ENCODE results near the gene PDE7B. TPM values are rescaled to one million over a fixed set of nuclear protein-coding genes. Genes with fewer than 3 reads are reported as not detected.
"Not testable (repeated sequence)": the region's sequence is repeated elsewhere in the genome, so short reads cannot be mapped to it uniquely, and the experiment has no call there.

PDE7B gene
- total RNA-seq, 1 donor from 2014 or later: 14.6 TPM

DNA sequence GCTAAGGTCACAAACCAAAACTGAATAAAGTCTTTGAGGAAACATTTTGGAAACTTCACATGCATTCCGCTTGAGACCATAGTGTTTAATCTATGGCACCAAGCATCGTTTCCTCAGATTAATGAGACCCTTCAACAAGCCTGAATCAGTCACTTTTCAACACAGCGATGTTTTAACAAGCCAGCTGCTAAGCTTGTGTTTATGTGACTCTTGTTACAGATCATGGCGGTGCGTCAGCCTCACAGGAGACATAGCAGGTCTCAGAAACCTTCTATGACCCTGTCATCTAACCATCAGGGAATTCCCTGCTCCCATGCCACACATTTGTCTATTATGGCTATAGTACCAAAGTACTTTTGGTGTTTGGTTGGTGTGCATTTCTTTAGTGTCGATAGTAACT, 341.4 kb downstream of the PDE7B start:
- peak; percentile 33 for DNase-seq

DNA sequence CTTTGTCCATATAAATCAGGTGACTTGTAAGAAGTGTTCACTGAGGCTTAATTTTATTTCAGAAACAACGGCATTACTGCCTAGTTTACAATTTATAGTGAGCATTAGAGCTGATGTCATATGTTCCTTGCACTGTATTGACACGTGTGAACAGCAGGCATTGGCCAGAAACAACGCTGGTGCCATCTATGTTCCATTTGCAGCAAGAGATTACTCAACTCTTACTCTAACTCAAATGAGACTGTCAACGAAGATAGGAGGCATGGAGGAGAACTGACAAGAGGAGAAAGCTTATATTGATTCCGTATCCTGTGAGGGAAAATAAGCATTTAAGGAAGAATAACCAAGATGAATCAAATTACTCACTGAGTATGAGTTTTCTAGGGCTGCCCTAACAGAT, 350.2 kb downstream of the PDE7B start:
- DNase-seq: peak; percentile 18

DNA sequence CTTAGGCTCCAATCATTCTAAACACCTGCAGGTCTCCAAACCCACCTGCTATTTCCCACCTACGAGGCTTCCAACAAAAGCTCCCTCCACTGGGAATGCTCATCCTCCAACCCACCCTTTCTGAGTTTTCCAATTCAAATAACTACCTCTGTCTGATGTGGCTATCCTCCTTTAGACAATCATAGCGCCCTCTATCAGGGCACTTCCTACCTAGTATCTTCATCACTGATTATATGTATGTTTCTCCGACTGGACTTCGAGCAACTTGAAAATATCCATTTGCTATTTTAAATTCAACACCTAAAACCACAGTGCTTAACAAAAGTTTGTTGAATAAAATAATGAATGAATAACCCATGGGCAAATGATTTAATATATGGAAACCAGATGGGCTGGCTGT, 357.3 kb downstream of the PDE7B start:
- no peak for DNase-seq

DNA sequence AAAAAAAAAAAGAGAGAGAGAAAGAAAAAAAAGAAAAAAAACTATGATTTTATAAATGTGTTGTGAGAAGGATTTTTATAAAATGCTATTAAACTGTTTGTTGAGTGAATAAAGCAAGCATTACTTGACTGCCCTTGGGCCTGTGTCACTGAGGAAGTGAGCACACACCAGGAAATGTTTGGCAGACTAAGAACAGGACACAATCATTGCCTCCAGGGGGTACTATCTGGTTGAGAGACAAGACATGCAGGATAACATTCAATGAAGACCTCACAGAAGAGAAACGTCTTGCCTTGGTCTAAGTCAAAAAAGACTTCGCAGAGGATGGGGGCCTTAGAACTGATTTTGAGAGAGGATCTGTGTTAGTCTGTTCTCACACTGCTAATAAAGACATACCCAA, 358.0 kb downstream of the PDE7B start:
- DNase-seq: no peak

DNA sequence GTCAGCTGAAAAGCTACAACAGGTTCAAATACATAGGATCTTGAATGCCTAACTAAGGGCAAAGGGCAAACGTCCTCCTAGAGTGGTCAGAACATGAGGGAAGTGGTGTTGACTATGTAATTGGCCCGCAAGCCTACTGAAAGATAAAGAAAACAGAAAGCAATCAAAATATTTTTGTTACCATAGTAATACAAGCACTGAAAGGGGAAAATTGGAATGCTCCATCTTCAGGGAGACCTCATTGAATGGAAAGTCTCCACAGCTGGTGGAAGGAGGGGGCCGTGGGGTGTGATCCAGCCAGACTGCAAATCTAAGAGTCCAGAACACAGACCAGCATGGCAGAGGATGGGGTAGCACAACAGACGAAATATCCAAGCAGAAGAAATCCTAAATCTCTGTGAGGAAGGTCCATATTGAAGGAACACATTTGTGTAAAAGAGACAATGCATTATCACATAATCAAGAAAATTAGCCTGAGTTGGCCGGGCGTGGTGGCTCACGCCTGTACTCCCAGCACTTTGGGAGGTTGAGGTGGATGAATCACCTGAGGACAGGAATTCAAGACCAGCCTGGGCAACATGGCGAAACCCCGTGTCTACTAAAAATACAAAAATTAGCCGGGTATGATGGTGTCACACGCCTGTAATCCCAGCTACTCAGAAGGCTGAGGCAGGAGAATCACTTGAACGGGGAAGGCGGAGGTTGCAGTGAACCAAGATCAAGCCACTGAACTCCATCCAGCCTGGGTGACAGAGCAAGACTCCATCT, 359.1 kb downstream of the PDE7B start:
- DNase-seq: no peak

DNA sequence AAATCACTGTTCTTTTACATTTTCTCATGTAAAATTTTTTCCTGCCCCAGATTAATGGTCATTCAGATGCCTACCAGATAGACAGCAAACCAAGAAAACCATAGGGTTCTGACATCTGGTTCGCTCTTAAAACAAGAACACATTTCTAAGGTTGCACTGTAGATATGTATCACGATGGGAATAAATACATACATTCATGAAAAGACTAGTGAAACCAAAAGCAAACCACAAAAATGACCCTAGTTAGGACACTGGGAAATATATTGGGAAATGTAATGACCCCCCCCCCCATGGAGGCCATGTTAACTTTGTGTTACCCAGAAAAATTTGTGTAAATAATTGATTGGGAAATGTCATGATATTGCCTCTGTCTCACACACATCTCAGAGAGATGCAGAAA, 361.1 kb downstream of the PDE7B start:
- no peak for DNase-seq

DNA sequence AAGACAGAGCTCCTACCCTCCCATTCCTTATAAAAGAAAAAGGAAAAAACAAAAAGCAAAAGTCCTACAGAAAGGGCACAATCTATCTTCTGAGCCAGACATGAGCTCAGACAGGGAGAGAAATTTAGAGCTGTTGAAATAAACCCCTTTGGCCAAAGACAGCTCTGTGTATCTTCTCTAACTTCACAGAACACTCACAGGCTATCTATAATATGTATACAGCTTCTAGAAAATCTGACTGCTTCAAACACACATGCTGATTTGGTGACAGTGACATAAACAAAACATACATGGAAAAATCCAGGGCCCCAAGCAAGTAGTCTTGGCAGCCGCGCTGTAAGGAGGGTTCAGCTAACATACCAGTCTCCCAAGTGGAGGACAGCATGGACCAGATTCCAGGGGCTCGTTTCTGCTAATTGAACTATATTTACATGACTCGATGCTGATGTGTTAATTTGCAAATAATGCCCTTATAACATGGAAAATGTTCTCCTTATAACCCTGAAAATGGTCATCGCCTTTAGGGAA, 361.6 kb downstream of the PDE7B start:
- no peak for DNase-seq

DNA sequence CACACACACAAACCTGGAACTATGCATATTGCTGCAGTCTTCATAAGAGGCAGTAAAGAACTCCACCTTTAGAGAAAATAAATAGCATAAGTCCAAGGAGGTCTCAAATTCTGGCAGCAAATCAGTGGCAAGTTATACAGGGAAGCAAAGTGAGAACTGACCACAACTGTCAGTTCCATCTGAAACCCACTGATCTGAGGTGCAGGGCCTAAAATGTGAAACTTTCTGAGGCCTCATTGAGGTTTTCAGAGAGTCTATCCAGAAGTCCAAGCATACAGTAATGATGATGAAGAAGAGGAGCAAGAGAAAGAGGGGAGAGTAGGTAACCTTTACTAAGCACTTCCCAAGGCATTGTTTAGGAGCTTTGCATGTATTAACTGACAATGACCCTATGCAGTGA, 362.4 kb downstream of the PDE7B start:
- no peak for DNase-seq

DNA sequence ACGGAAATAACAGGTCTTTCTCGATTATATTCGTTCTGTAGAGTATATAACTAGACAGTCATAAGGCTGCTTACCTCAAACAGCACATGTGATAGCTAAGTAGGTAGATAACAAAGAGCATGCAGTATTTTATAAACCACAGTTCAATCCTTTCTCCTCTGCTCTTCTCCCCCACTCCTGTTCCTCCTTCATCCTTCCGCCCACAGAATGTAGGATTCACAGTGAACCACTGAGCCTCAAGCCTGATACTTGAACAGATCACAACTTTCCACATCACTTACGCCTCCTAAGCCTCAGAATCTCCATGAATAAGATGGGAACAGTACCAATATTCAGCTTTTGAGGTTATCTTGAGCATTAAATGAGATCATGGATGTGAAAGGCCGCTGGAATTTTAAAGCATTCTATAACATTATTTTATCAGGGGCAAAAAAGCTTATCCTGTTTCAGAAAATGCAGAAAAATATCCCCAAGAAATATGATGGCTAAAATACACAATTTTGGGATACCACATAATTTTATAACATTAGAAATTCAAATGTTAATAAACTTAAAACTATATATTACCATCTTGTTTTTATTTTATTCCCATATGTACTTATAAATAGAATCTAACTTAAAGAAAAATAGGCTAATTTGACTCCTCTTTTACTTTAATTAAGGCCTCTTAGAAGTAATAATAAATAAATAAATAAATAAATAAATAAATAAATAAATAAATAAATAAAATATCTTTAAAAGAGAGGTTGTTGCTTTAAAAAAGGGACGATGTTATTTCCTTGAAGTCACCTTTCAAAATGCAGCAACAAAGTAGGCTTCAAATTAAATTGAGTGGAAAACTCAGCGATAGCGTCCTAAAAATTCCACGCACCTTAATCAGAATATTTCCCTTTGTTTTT, 365.3 kb downstream of the PDE7B start:
- no peak for DNase-seq

DNA sequence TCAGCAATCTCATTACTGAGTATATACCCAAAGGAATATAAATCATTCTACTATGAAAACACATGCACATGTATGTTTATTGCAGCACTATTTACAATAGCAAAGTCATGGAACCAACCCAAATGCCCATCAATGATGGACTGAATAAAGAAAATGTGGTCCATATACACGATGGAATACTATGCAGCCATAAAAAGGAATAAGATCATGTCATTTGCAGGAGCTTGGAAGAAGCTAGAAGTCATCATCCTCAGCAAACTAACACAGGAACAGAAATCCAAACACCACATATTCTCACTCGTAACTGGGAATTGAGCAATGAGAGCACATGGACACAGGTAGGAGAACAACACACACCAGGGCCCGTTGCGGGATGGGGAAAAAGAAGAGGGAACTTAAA, 373.5 kb downstream of the PDE7B start:
- not testable (repeated sequence) for DNase-seq

DNA sequence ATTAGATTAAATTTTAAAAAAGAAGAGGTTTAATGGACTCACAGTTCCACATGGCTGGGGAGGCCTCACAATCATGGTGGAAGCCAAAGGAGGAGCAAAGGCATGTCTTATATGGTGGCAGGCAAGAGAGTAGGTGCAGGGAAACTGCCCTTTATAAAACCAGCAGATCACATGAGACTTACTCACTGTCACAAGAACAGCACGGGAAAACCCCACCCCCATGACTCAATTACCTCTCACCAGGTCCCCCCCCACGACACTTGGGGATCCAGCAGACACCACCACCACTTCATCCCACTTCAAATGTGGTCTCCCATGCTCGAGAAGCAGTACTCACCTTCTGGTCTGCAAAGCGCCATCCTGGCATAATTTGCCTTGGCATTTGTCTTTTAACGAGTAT, 374.0 kb downstream of the PDE7B start:
- no peak for DNase-seq

DNA sequence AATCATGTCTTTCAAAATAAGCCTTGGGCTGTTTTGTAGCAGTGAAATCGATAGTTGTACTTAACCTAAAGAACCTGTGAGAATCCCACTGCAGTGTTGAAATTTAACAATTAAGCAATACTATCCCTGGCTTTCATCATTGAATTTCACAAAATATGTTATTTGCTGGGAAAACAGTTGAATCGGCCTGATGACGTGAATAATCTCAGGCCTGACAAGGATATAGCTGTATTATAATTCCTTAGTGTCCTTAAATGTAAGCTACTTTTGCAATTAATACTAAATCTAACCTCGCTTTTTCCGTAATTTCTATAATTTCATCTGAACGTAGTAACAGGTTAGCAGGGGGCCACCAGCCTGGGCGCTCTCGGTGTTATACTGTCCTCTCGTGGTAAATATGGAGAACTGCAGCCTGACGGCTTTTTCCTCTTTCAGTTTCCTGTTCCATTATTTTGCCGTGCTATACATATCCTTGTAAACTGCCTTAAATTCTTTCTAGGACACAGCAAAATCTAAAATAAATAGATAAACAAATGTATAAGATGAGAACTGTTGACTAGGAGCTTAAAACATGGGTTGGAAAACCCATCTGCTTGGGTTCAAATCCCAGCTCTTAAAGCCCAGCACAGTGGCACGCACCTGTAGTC, 374.6 kb downstream of the PDE7B start:
- DNase-seq: peak; percentile 80

DNA sequence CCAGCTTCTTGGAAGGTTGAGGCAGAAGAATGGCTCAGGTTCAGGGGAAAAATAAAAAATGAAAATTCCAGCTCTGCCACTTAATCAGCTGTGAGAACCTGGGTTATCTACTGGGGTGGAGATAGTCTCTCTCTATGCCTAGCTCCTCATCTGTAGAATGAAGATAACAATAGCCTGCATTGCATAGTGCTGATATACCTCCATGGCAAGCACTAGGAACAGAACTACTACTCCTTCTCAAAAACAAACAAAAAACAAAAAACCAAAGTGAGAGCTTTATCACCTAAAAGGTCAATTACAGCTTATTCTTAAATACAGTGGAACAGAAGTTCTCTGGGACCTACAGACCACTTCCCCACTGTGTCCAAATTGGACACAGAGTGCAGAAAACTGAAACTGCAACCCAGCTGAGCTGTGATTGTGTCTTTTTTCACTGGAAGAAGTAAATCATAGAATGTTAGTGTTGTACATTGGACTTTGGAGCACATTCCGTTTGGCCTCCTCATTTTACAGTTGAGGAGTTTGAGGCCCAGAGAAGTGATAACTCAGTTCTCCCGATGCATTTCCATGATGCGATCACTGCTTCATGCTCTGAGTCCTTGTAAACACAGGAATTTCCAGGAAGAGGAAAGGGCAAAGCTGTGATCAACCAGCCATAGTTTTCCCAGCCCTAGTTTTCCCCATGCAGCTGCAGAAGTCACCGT, 375.3 kb downstream of the PDE7B start:
- no peak for DNase-seq

DNA sequence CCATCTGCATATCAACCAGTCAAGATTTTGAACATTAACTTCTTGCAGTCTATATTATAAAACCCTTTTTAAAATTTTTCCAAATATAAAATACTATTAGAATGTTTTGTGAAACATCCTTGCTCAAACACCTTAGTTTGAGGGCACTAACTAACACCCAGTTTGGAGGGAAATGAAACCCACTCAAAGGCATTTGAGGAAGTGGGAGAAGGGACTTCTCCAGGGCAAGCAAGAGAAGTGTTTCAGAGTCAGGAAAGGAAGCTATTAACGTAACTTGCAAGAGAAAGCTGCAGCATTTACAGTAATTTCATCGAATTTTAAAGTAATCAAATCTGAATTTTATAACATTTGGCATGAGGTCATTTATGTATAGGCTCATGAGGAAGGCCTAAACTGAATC, 377.3 kb downstream of the PDE7B start:
- no peak for DNase-seq

DNA sequence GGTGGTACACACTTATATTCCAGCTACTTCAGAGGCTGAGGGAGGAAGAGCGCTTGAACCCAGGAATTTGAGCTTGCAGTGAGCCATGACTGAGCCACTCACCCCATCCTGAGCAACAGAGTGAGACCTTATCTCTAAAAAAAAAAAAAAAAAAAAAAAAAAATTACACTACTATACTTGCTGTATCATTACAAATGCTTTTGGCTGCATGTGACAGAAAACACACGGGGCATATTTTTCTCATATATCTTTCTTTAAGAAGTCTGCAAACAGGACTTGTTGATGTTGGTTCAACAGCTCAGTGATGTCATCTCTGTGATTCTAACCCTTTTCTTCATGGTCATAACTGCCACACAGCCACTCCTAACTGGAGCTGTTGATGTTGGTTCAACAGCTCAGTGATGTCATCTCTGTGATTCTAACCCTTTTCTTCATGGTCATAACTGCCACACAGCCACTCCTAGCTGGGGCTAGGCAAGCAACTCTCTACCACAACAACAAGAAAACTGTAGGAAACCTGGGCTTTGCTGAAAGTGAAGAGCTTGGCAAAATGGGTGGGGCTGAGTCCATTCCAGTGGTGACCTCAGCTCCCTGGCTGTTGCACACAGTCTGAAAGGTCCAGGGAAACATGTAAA, 378.8 kb downstream of the PDE7B start:
- DNase-seq: no peak

DNA sequence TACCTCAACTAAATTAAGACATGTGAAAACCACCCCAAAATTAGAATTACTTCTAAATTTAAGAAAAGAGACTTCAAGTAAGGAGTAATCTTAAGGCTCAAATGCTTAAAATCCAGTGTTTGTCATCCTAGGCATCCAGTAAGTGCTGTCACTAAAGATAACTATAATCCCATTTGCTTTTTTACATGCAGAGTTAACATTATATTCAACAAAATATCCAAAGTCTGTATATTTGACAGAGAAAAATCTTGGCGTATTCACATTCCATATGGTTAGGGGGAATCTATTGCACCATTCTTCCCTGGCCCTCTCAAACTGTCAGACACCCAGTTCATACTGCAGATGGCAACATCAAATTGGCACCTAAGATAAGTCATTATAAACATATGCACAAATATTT, 381.2 kb downstream of the PDE7B start:
- no peak for DNase-seq

DNA sequence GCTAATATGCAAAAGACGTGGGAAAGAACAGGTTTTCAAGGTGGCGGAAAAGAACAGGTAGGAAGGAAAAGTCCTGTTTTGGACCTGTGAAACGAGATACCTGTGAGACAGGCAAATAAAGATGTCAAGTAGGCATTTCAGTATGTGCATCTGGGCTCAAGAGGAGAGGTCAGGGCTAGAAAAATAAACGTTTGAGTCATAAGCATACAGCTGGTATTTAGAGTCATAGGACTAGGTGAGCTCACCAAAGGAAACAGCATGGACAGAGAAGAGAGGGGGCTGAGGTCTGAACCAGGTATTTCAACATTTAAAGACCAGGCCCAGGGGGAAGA, 383.7 kb downstream of the PDE7B start:
- no peak for DNase-seq

DNA sequence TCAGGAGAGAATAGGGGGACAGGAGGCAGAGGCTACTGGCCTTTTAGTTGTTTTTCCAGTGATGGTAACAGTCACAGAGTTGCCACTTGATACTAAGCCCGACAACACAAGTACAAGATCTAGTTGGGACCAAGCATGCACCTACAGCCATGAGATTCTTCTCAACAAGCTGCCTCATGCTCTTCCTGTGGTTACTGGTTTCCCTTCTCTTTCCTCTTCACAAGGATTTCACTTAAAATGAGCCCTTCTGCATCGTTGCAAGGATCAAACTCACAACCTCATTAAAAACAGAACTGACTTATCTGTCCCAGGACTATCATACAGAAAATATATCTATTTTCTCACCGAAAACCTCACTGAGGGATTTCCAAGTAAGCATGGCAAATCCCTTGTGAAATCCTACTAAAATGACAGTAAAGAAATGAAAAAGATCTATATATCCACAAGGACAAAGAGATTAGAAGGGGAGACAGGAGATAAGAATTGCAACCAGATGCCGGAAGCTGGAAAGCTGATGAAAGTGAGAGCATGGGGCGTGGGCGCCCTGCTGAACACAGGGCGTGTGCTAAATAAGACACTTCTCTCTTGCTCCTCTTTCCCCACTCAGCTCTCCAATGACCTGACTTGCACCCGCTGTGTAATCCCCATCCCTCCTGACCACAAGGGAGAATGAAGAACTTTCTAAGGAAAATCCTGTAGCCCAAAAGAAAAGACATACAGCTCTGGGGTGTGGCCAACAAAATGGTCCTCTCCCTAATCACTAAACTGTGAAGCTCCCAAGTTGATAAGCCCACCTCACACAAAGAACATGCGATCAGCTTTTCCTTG, 385.2 kb downstream of the PDE7B start:
- DNase-seq: no peak

DNA sequence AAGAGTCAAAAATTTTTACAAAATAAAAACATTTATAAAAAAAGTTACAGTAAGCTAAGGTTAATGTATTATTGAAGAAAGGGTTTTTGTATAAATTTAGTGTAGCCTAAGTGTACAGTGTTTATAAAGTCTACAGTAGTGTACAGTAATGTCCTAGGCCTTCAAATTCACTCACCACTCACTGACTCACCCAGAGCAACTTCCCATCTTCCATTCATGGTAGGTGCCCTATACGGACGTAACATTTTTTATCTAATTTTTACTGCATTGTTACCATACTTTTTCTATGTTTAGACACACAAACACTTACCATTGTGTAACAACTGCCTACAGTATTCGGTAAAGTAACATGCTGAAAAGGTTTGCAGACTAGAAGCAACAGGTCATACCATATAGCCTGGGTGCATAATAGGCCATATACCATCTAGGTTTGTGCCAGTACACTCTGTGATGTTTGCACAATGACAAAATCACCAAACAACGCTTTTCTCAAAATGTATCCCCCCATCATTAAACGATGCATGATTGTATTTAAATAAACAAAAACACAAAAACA, 392.6 kb downstream of the PDE7B start:
- DNase-seq: no peak

All from tongue (tissue), 2 donors.